Measurements from ENCODE around the gene MTRF1L. TPM values are rescaled to one million over a fixed set of nuclear protein-coding genes. Genes with fewer than 3 reads are reported as not detected.

Gene MTRF1L
- polyA plus RNA-seq, 1 of the 3 experiments (the other 2 are of a cell fraction) = 7.7 TPM

DNA sequence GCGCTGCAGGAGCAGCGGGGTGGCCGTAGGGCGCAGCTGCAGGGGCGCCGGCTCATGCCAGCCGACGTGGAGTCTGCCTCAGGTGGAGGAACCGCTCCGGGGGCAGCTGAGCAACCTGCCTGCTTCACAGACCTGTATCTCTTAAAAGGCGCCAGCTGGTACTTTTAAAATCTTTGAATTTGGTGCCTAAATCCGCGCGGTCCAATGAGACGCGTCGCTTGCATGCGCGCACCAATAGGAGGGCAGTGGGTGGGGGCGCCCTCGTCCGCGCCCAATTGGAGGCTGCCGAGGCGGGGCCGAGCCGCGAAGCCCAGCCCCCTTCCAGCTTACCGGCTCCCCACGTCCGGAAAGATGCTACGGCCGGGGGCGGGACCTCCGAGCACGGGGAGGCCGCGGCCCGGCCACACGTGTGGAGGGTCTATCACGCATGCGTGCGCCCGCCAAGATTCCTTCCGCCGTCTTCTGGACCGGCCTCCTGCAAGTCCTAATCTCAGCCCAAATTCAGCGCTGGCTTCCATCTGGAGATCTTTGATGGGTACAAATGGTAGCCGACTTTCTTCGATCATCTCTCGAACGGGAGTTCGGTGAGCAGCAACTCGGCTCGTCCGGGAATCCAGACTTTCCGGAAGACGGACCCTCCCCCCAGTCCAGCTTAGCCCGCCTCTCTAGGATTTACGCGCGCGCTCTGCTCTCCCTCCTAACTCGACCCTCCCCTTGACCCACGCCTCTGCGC, 19.4 kb downstream of the MTRF1L start, which contains the start of gene FBXO5 (continued):
- TF ChIP-seq, protein P1, sequence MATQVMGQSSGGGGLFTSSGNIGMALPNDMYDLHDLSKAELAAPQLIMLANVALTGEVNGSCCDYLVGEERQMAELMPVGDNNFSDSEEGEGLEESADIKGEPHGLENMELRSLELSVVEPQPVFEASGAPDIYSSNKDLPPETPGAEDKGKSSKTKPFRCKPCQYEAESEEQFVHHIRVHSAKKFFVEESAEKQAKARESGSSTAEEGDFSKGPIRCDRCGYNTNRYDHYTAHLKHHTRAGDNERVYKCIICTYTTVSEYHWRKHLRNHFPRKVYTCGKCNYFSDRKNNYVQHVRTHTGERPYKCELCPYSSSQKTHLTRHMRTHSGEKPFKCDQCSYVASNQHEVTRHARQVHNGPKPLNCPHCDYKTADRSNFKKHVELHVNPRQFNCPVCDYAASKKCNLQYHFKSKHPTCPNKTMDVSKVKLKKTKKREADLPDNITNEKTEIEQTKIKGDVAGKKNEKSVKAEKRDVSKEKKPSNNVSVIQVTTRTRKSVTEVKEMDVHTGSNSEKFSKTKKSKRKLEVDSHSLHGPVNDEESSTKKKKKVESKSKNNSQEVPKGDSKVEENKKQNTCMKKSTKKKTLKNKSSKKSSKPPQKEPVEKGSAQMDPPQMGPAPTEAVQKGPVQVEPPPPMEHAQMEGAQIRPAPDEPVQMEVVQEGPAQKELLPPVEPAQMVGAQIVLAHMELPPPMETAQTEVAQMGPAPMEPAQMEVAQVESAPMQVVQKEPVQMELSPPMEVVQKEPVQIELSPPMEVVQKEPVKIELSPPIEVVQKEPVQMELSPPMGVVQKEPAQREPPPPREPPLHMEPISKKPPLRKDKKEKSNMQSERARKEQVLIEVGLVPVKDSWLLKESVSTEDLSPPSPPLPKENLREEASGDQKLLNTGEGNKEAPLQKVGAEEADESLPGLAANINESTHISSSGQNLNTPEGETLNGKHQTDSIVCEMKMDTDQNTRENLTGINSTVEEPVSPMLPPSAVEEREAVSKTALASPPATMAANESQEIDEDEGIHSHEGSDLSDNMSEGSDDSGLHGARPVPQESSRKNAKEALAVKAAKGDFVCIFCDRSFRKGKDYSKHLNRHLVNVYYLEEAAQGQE (IDR thresholded peaks at IDR 0.05; ENCODE audit: low read depth, low read length) = no peak
- TF ChIP-seq, protein P2, sequence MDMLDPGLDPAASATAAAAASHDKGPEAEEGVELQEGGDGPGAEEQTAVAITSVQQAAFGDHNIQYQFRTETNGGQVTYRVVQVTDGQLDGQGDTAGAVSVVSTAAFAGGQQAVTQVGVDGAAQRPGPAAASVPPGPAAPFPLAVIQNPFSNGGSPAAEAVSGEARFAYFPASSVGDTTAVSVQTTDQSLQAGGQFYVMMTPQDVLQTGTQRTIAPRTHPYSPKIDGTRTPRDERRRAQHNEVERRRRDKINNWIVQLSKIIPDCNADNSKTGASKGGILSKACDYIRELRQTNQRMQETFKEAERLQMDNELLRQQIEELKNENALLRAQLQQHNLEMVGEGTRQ (IDR thresholded peaks at IDR 0.05; ENCODE audit: borderline replicate concordance, low read depth, low read length) = no peak

DNA sequence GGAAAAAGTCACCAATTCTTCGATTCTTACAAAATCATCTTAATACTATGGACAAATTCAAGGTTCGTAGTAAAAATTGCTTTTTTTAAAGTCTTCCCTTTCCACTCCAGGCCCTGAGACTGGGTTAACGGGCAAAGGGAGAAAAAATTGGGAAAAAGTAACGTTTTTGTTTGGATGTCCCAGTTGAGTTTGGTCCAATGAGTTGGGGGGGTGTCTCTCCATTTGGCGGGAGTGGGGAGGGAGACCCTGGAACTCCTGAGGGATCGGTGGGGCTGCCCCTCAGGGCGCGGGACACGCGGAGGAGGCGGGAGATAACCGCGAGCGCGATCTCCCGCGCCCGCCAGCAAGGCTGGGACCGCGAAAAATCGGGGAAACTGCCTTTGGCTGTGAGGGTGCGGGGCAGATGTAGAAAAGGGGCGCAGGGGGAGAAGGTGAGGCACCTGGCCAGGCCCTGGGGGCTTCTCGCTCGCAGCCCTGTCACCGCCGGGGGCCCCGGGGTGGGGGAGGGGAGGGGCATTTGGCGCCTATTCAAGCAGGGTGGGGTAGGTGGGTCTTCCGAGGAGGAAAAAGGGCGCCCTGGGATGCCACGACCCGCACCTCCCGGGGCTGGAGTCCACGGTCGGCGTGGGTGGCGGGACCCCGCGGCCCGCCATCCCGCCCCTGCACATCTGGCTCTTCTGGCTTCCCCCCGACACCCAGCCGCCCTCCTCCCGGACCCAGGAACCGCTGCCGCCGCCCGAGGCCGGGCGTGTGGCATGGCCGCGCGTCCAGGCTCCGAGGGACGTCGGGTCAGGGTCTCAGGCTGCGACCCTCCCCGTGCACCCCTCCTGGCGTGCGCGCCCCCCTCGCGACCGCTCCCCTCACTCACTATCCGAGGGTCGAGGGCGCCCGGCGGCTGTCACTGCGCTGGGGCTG, 20.3 kb downstream of the MTRF1L start:
- ChIA-PET CTCF (no interaction called here), POLR2A (interaction anchor here (0.7 to 1.4 kb wide), 4 partner anchors 11 to 150 kb away, joined by 3 to 11 read pairs (median 4); no protein-coding TSS in a partner anchor)
- H3K4me3 ChIP-seq (ENCODE audit: low read depth in 2 of 2, low read length in 1 of 2) = peak overlapping the region; percentile 78 to 95
- H3F3A ChIP-seq (replicated peaks; ENCODE audit: insufficient read depth) = peaks cover 28% of the 10 kb centered on the region
- no peaks in the 10 kb centered on the region for H3K9me2 ChIP-seq
- no peak overlapping the region for H2AFZ ChIP-seq (ENCODE audit: low read depth)
- peaks cover 12 to 25% of the 10 kb centered on the region in 2 experiments; a peak in 3 of 4 replicates for H3K4me1 ChIP-seq (ENCODE audit: control insufficient read depth in 1 of 2, insufficient read depth in 2 of 2, low read depth in 1 of 2, low read length in 1 of 2)
- H3K27ac ChIP-seq (ENCODE audit: low read depth in 2 of 2, low read length in 1 of 2) = peak overlapping the region; percentile 51 to 68
- peak; percentile 66 for DNase-seq
- no peaks in the 10 kb centered on the region for H3K9me3 ChIP-seq
- peaks cover 11 to 14% of the 10 kb centered on the region in 2 experiments for H3K36me3 ChIP-seq (replicated peaks in 1 of 2; ENCODE audit: control insufficient read depth in 1 of 2, insufficient read depth in 2 of 2, low read length in 1 of 2)
- H3K9ac ChIP-seq = peak overlapping the region; percentile 89
- peaks cover 38% of the 10 kb centered on the region for H4K20me1 ChIP-seq (ENCODE audit: insufficient read depth)
- no peaks in the 10 kb centered on the region for H3K27me3 ChIP-seq (ENCODE audit: insufficient read depth)
- WGBS (ENCODE audit: low lambda C conversion rate) = 2% methylated on average over 29 of the region's 71 CpGs
- H3K4me2 ChIP-seq = peak overlapping the region; percentile 86
- H3K79me2 ChIP-seq (ENCODE audit: insufficient read depth) = peaks cover 93% of the 10 kb centered on the region
- TF ChIP-seq FOXM1 (IDR thresholded peaks at IDR 0.05; ENCODE audit: low read depth) = no peak; the same call in 1 of the 2 replicates
- TF ChIP-seq MXI1 (IDR thresholded peaks at IDR 0.05; ENCODE audit: low read depth, low read length) = 0 out of 2 replicates have a peak, but pooled peaks have one; percentile 34

DNA sequence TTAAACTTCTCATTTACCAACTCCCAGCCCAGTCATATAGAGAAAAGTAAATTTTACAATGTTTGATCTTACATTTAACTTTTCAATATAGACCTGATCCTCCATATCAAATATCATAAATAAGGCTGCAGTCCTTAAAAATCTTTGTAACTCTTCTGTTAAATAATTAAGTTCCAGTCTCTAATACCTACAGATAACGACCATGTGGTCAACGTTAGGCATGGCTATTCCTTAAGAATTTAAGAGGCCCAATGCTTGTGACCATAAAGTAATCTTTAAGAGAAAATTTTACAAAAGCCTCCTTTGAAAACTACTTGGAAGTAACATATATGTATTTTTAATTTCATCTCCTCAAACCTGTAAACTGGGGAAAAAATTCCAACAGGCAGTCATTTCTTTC, 21.3 kb downstream of the MTRF1L start:
- Histone ChIP-seq H3K9ac (peak overlapping the region; percentile 89), H3F3A (replicated peaks; ENCODE audit: insufficient read depth) (peaks cover 28% of the 10 kb centered on the region), H3K9me2 (no peaks in the 10 kb centered on the region), H3K79me2 (ENCODE audit: insufficient read depth) (peaks cover 93% of the 10 kb centered on the region), H3K27ac (ENCODE audit: low read depth in 2 of 2, low read length in 1 of 2) (peak overlapping the region in 1 of 2 experiments; percentile 51; a peak in 2 of 4 replicates), H3K9me3 (no peaks in the 10 kb centered on the region), H2AFZ (ENCODE audit: low read depth) (no peak overlapping the region), H3K27me3 (ENCODE audit: insufficient read depth) (no peaks in the 10 kb centered on the region), H3K4me2 (peak overlapping the region; percentile 86), H3K36me3 (replicated peaks in 1 of 2; ENCODE audit: control insufficient read depth in 1 of 2, insufficient read depth in 2 of 2, low read length in 1 of 2) (peaks cover 11 to 16% of the 10 kb centered on the region in 2 experiments), H3K4me1 (ENCODE audit: control insufficient read depth in 1 of 2, insufficient read depth in 2 of 2, low read depth in 1 of 2, low read length in 1 of 2) (peaks cover 18 to 31% of the 10 kb centered on the region in 2 experiments; a peak in 3 of 4 replicates), H3K4me3 (ENCODE audit: low read depth in 2 of 2, low read length in 1 of 2) (peak overlapping the region; percentile 78 to 95), H4K20me1 (ENCODE audit: insufficient read depth) (peaks cover 48% of the 10 kb centered on the region)
- ChIA-PET POLR2A (no interaction called here), CTCF (no interaction called here)
- 0% methylated on average over 2 of the region's 2 CpGs for WGBS (ENCODE audit: low lambda C conversion rate)
- no peak for DNase-seq
- no peak for TF ChIP-seq NRF1 (IDR thresholded peaks at IDR 0.05; ENCODE audit: low read depth, low read length)
- peak; percentile 60; the same call in 1 of the 2 replicates for TF ChIP-seq MXI1 (IDR thresholded peaks at IDR 0.05; ENCODE audit: low read depth, low read length)

All from SK-N-SH (cell line).